ENCODE data around the gene NXPE3. TPM values are rescaled to one million over a fixed set of nuclear protein-coding genes. Genes with fewer than 3 reads are reported as not detected.

The NXPE3 gene
- polyA plus RNA-seq, 1 experiment, result 41.1 TPM

GRCh38 chr3:101784855-101785613 is 6.0 kb downstream of the NXPE3 start:
- no peak overlapping the region for H3K4me3 ChIP-seq (ENCODE audit: low read depth, low read length)
- no peak for DNase-seq (ENCODE audit: low read depth, low spot score)
- TF ChIP-seq, protein P1, sequence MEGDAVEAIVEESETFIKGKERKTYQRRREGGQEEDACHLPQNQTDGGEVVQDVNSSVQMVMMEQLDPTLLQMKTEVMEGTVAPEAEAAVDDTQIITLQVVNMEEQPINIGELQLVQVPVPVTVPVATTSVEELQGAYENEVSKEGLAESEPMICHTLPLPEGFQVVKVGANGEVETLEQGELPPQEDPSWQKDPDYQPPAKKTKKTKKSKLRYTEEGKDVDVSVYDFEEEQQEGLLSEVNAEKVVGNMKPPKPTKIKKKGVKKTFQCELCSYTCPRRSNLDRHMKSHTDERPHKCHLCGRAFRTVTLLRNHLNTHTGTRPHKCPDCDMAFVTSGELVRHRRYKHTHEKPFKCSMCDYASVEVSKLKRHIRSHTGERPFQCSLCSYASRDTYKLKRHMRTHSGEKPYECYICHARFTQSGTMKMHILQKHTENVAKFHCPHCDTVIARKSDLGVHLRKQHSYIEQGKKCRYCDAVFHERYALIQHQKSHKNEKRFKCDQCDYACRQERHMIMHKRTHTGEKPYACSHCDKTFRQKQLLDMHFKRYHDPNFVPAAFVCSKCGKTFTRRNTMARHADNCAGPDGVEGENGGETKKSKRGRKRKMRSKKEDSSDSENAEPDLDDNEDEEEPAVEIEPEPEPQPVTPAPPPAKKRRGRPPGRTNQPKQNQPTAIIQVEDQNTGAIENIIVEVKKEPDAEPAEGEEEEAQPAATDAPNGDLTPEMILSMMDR (IDR thresholded peaks at IDR 0.05; ENCODE audit: low read depth, low read length), result no peak
- H3K27me3 ChIP-seq (ENCODE audit: control insufficient read depth, insufficient read depth, low read length), result no peaks in the 10 kb centered on the region
- H3K27ac ChIP-seq (ENCODE audit: low read depth, low read length), result no peak overlapping the region
- no peaks in the 10 kb centered on the region for H3K9me3 ChIP-seq (ENCODE audit: control insufficient read depth, insufficient read depth, low read length)
- POLR2A ChIA-PET, result no interaction called here
- CTCF ChIA-PET, result interaction anchor here (0.6 to 4.0 kb wide), 5 partner anchors 10 to 444 kb away, joined by 3 to 26 read pairs (median 3); no protein-coding TSS in a partner anchor

- Histone ChIP-seq H3K27ac (ENCODE audit: low read depth, low read length) (no peak overlapping the region), H3K27me3 (ENCODE audit: control insufficient read depth, insufficient read depth, low read length) (no peaks in the 10 kb centered on the region), H3K9me3 (ENCODE audit: control insufficient read depth, insufficient read depth, low read length) (no peaks in the 10 kb centered on the region), H3K4me3 (ENCODE audit: low read depth, low read length) (no peak overlapping the region)
- TF ChIP-seq, protein P1 (IDR thresholded peaks at IDR 0.05; ENCODE audit: low read depth, low read length), result no peak
- CTCF ChIA-PET, result interaction anchor here (0.6 to 4.2 kb wide), 2 partner anchors 11 to 74 kb away, joined by 3 to 39 read pairs; no protein-coding TSS in a partner anchor
- no peak for DNase-seq (ENCODE audit: low read depth, low spot score)
- POLR2A ChIA-PET, result no interaction called here
Observed at GRCh38 chr3:101791778-101792177, 12.8 kb downstream of the NXPE3 start.

DNA sequence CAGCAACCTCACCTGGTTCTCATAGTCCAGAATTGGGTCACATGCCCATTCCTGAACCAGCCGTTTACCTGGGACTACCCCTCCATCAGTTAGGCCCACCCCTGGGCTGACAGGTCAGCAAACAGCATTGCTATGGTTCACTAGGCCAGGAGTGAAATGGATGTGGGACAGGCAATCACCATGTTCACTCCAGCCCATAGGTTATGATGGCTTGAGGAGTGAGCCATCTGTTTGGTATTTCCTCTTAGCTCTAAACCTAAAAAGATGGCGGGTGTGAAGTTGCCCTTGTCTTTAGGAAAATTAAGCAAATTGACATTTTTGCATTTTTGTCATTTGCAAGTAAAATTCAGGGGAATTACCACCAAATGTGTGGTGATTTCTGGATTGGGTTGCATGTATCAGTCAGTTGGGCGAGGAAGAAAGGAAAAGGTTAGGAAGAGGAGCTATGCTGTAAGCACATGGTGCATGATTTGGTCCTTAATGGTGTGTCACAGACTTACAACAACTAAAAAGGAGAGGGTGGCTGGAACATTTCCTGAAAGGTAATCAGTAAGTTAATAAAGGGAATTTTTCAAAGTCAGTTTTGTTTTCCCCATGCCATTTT is 17.2 kb downstream of the NXPE3 start:
- no peaks in the 10 kb centered on the region for H3K9me3 ChIP-seq (ENCODE audit: control insufficient read depth, insufficient read depth, low read length)
- no peak overlapping the region for H3K4me3 ChIP-seq (ENCODE audit: low read depth, low read length)
- H3K27me3 ChIP-seq (ENCODE audit: control insufficient read depth, insufficient read depth, low read length), result no peaks in the 10 kb centered on the region
- TF ChIP-seq, protein P1 (IDR thresholded peaks at IDR 0.05; ENCODE audit: low read depth, low read length), result no peak
- ChIA-PET CTCF (interaction anchor here (1.0 to 21.5 kb wide), 2 partner anchors 13 to 429 kb away, joined by 4 to 821 read pairs; no protein-coding TSS in a partner anchor), POLR2A (no interaction called here)
- H3K27ac ChIP-seq (ENCODE audit: low read depth, low read length), result no peak overlapping the region
- DNase-seq (ENCODE audit: low read depth, low spot score), result no peak

DNA sequence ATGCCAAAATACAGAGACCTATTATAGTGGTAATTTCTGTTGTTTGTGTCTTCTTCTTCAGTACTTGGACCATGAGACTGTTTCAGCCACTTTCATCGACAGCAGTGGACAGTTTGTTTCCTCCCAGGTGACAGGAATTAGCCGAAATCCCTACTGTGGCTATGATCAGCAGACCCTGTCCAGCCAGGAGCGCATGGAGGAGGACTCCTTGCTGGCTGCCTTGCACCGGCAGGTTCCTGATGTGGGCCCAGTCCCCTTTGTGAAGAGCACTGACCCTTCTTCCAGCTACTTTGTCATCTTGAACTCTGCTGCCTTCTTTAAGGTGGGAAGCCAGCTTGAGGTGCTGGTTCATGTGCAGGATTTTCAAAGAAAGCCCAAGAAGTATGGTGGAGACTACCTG is 22.2 kb downstream of the NXPE3 start:
- Histone ChIP-seq H3K9me3 (ENCODE audit: control insufficient read depth, insufficient read depth, low read length) (no peaks in the 10 kb centered on the region), H3K4me3 (ENCODE audit: low read depth, low read length) (no peak overlapping the region), H3K27me3 (ENCODE audit: control insufficient read depth, insufficient read depth, low read length) (no peaks in the 10 kb centered on the region), H3K27ac (ENCODE audit: low read depth, low read length) (no peak overlapping the region)
- DNase-seq (ENCODE audit: low read depth, low spot score), result no peak
- TF ChIP-seq, protein P1 (IDR thresholded peaks at IDR 0.05; ENCODE audit: low read depth, low read length), result no peak
- POLR2A ChIA-PET, result no interaction called here
- CTCF ChIA-PET, result interaction anchor here (1.1 to 21.5 kb wide), 5 partner anchors 10 to 736 kb away, joined by 3 to 821 read pairs (median 26); no protein-coding TSS in a partner anchor

DNA sequence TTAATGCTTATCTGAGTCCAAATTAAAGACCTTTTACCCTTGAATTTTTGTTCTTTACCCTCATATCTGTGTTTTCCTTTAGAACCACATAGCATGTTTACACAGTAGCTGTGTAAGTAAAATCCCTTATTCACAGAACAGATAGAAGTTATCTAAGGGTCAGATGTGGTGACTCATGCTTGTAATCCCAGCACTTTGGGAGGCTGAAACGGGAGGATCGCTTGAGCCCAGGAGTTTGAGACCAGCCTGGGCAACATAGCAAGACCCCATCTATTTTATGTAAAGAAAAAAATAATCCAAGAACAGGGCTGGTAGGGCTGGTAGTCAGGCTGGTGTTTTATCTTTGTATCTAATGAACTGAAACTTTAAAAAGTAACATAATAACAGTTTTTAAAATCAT is 23.2 kb downstream of the NXPE3 start:
- Histone ChIP-seq H3K27ac (ENCODE audit: low read depth, low read length) (no peak overlapping the region), H3K27me3 (ENCODE audit: control insufficient read depth, insufficient read depth, low read length) (no peaks in the 10 kb centered on the region), H3K4me3 (ENCODE audit: low read depth, low read length) (no peak overlapping the region), H3K9me3 (ENCODE audit: control insufficient read depth, insufficient read depth, low read length) (no peaks in the 10 kb centered on the region)
- no peak for DNase-seq (ENCODE audit: low read depth, low spot score)
- POLR2A ChIA-PET, result interaction anchor here (0.5 kb wide), 1 partner anchor 26 kb away, joined by 3 read pairs; no protein-coding TSS in a partner anchor
- CTCF ChIA-PET, result interaction anchor here (0.6 to 21.5 kb wide), 34 partner anchors 9 to 735 kb away, joined by 3 to 821 read pairs (median 4); no protein-coding TSS in a partner anchor
- TF ChIP-seq, protein P1 (IDR thresholded peaks at IDR 0.05; ENCODE audit: low read depth, low read length), result no peak

Measured in AG04450 (cell line).